DND-41 (cell line): ENCODE results near the gene SCD5.

Experiments used
- CTCF ChIP-seq: IDR thresholded peaks from 2 replicates; pipeline ENCODE4 v1.5.1; 2012; ENCODE audit warnings: borderline replicate concordance, low read length, moderate library complexity, mild to moderate bottlenecking; ENCODE audit not compliant: poor library complexity, severe bottlenecking; ENCODE audit errors: extremely low read depth
- EZH2 ChIP-seq: IDR thresholded peaks from 3 replicates; pipeline ENCODE4 v1.6.1; 2012; ENCODE audit warnings: borderline replicate concordance, low read depth, mild to moderate bottlenecking, moderate library complexity, low read length, inconsistent platforms; ENCODE audit not compliant: severe bottlenecking

GRCh38 chr4:82775243-82775642, 23.4 kb downstream of the SCD5 start:
- TF ChIP-seq EZH2 (no peak), CTCF (no peak)
